CD4-positive, alpha-beta T cell (primary cell): ENCODE measurements around the gene ZNF365. TPM values are rescaled to one million over a fixed set of nuclear protein-coding genes. Genes with fewer than 3 reads are reported as not detected.

Experiments used
- ATAC-seq: fragments of 200-7000 bp; cut with Tn5 transposase; one replicate; pipeline ENCODE4 v1.10.0; 2022; ENCODE audit warnings: mild to moderate bottlenecking; ENCODE audit not compliant: poor library complexity
- CTCF ChIA-PET: fragments of 350-600 bp; sonication (Branson Sonifier 250); formaldehyde crosslinking; loops from one replicate; lab custom pipeline; 2021; ENCODE audit warnings: antibody characterized with exemption, inconsistent platforms; lab: Charles Lee
- POLR2A ChIA-PET: fragments of 350-600 bp; sonication (Branson Sonifier 250); formaldehyde crosslinking; loops from one replicate; lab custom pipeline; 2021; ENCODE audit warnings: antibody characterized with exemption, inconsistent platforms; lab: Charles Lee
- DNase-seq, 14 experiments: peaks; one replicate each; pipeline ENCODE4 v3.0.0-alpha.2; 2013 to 2020; ENCODE audit warnings: mixed read lengths in 2 of 14
- H3K27ac ChIP-seq, 2 donors: one replicate each; pipeline versions ENCODE4 v1.5.1 to v1.7.0; 2013; ENCODE audit warnings: low read length in 2 of 2, low read depth in 1 of 2, mild to moderate bottlenecking in 1 of 2
- H3K27me3 ChIP-seq, 2 experiments: 1 replicate in 1 of 2; 2 replicates in 1 of 2; pipeline versions ENCODE4 v1.6.1 to v1.7.0; 2013; ENCODE audit warnings: low read length in 2 of 2, control low read depth in 1 of 2, mild to moderate bottlenecking in 1 of 2, moderate library complexity in 1 of 2; ENCODE audit not compliant: insufficient read depth in 2 of 2, control insufficient read depth in 1 of 2
- H3K36me3 ChIP-seq: one replicate; pipeline ENCODE4 v1.6.1; 2013; ENCODE audit warnings: low read length, control low read depth; ENCODE audit not compliant: insufficient read depth
- H3K4me1 ChIP-seq: one replicate; pipeline ENCODE4 v1.6.1; 2013; ENCODE audit warnings: low read length, control low read depth; ENCODE audit not compliant: insufficient read depth
- H3K4me3 ChIP-seq: one replicate; pipeline ENCODE4 v1.5.1; 2013; ENCODE audit warnings: mild to moderate bottlenecking, low read length, moderate library complexity
- H3K9me3 ChIP-seq, 2 experiments: 1 replicate in 1 of 2; 2 replicates in 1 of 2; pipeline versions ENCODE4 v1.6.1 to v1.7.0; 2013; ENCODE audit warnings: low read length in 2 of 2, mild to moderate bottlenecking in 2 of 2, control low read depth in 1 of 2, moderate library complexity in 1 of 2; ENCODE audit not compliant: control insufficient read depth in 1 of 2, insufficient read depth in 1 of 2
- H3K27ac Mint-ChIP-seq: one replicate; pipeline ENCODE4 v1.8.0; 2020; ENCODE audit warnings: mixed read lengths
- H3K27me3 Mint-ChIP-seq: one replicate; pipeline ENCODE4 v1.8.0; 2021; ENCODE audit warnings: mixed read lengths
- H3K36me3 Mint-ChIP-seq: one replicate; pipeline ENCODE4 v1.8.0; 2021; ENCODE audit warnings: low read depth, mixed read lengths
- H3K4me1 Mint-ChIP-seq: one replicate; pipeline ENCODE4 v1.8.0; 2021; ENCODE audit warnings: low read depth, mixed read lengths
- H3K4me3 Mint-ChIP-seq: one replicate; pipeline ENCODE4 v1.8.0; 2020; ENCODE audit warnings: mild to moderate bottlenecking, mixed read lengths
- H3K9me3 Mint-ChIP-seq: one replicate; pipeline ENCODE4 v1.8.0; 2020; ENCODE audit warnings: mixed read lengths
- intact Hi-C, 2 experiments: fragments of 100-400 bp; cut with DNase I in 1 of 2; cut with micrococcal nuclease in 1 of 2; formaldehyde crosslinking; loops; one replicate each; pipeline versions ENCODE4 v1.15.1 to v1.9.0; 2023 to 2025; cut with DNase I, micrococcal nuclease
- total RNA-seq, 174 experiments: library from RNA in 2 of 174; stranded (reverse) in 2 of 174; gene quantifications; one replicate each; pipeline ENCODE4 v1.2.3 and lab custom pipeline; 2021 to 2026
- TF ChIP-seq, protein P1 (sequence below): fragments of 200-600 bp; IDR thresholded peaks from one replicate; pipeline ENCODE4 v1.8.0; 2022; ENCODE audit warnings: antibody characterized with exemption, mild to moderate bottlenecking

ZNF365 gene
- total RNA-seq, 2 experiments from 2014 or later, result 1.8 to 2.0 TPM

DNA sequence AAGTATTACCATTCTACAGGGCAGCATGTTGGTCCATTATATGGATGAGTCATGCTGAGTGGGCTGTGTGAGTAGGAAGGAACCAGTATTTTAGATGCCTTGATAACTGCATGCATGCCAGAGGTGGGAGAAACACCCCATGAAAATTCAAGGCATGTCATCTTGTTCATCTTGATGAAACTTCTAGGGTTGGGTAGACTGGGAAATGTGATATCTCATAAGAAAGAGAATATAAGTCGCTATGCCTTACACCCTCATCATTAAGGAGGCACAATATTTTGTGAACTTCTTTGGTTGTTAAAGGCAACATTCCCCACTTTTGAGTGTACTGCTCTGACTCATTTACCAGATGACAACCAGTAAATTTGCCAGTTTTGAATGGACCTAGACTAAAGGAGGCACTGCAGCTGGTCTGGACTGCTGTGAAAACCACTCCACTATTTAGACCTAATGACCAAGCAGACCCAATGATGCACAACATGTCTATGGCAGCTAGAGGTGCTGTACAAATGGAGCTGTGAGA lies 48.0 kb downstream of the ZNF365 start:
- TF ChIP-seq, protein P1, sequence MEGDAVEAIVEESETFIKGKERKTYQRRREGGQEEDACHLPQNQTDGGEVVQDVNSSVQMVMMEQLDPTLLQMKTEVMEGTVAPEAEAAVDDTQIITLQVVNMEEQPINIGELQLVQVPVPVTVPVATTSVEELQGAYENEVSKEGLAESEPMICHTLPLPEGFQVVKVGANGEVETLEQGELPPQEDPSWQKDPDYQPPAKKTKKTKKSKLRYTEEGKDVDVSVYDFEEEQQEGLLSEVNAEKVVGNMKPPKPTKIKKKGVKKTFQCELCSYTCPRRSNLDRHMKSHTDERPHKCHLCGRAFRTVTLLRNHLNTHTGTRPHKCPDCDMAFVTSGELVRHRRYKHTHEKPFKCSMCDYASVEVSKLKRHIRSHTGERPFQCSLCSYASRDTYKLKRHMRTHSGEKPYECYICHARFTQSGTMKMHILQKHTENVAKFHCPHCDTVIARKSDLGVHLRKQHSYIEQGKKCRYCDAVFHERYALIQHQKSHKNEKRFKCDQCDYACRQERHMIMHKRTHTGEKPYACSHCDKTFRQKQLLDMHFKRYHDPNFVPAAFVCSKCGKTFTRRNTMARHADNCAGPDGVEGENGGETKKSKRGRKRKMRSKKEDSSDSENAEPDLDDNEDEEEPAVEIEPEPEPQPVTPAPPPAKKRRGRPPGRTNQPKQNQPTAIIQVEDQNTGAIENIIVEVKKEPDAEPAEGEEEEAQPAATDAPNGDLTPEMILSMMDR, result no peak
- intact Hi-C loops, result no loop called here
- H3K27me3 Mint-ChIP-seq, result peaks cover 10% of the 10 kb centered on the region
- no peak overlapping the region for H3K4me3 ChIP-seq
- H3K9me3 ChIP-seq, result no peaks in the 10 kb centered on the region
- H3K4me1 ChIP-seq, result no peaks in the 10 kb centered on the region
- DNase-seq (no peak), ATAC-seq (no peak)
- H3K27me3 ChIP-seq, result no peaks in the 10 kb centered on the region
- no peak overlapping the region for H3K4me3 Mint-ChIP-seq
- POLR2A ChIA-PET, result interaction anchor here (1.0 kb wide), 1 partner anchor 22 kb away, joined by 3 read pairs; no protein-coding TSS in a partner anchor
- CTCF ChIA-PET, result interaction anchor here (0.7 kb wide), 1 partner anchor 215 kb away, joined by 3 read pairs; no protein-coding TSS in a partner anchor
- no peak overlapping the region for H3K27ac ChIP-seq
- no peaks in the 10 kb centered on the region for H3K4me1 Mint-ChIP-seq
- H3K36me3 ChIP-seq, result no peaks in the 10 kb centered on the region
- no peaks in the 10 kb centered on the region for H3K9me3 Mint-ChIP-seq
- no peak overlapping the region for H3K27ac Mint-ChIP-seq
- H3K36me3 Mint-ChIP-seq, result no peaks in the 10 kb centered on the region

DNA sequence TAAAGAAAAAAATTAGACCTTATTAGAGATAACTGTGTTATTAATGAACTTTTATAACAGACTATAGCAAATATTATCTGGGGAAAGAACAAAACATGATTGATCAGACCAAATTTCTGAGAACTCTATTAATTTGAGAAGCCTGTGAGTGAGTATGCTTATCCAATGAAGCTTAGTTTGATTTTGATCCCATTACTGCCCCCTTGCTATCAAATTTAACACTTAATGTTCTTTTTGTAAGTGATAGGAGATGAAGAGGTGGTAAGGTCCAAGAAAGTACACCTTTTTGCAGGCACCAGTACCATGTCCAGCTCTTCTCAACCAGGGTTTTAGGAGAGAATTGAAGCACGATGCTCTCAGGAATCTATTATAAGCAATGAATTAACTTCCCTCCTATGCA lies 49.9 kb downstream of the ZNF365 start:
- intact Hi-C loops, result no loop called here
- TF ChIP-seq, protein P1, result no peak
- DNase-seq (peak in 3 of 14 experiments; percentile 4 to 21 (median 10)), ATAC-seq (no peak)
- Histone ChIP-seq H3K27me3 (no peaks in the 10 kb centered on the region), H3K36me3 (no peaks in the 10 kb centered on the region), H3K4me1 (no peaks in the 10 kb centered on the region), H3K27ac (no peak overlapping the region), H3K4me3 (no peak overlapping the region), H3K9me3 (no peaks in the 10 kb centered on the region)
- Mint-ChIP-seq H3K4me3 (no peak overlapping the region), H3K4me1 (no peaks in the 10 kb centered on the region), H3K9me3 (no peaks in the 10 kb centered on the region), H3K27ac (no peak overlapping the region), H3K36me3 (no peaks in the 10 kb centered on the region), H3K27me3 (no peaks in the 10 kb centered on the region)
- CTCF ChIA-PET, result interaction anchor here (1.6 kb wide), 1 partner anchor 14 kb away, joined by 6 read pairs; no protein-coding TSS in a partner anchor
- POLR2A ChIA-PET, result no interaction called here

DNA sequence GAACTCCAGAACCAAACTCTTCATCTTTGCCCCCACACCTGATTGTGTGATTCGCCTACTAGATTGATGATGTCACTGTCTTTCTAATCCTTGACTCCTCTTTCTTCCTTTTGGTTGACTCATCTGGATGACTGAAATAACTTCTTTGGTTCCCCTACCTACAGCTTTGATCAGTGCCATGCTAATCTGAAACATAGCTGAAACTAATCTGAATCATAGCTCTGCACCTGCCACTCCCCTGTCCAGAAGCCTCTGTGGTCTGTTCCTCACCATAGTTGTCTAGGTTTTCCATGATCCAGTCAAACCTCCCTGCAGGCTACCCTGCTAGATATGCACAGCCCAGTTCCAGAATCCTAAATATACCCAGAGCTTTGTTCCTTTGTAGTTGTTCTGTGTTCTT lies 51.9 kb downstream of the ZNF365 start:
- intact Hi-C loops, result loop anchor here in 1 of 2 experiments (5.0 kb wide), 1 partner anchor 159 kb away; the partner anchor contains the start of gene RTKN2
- H3K36me3 Mint-ChIP-seq, result no peaks in the 10 kb centered on the region
- TF ChIP-seq, protein P1, result no peak
- no peaks in the 10 kb centered on the region for H3K27me3 Mint-ChIP-seq
- DNase-seq (no peak), ATAC-seq (no peak)
- Histone ChIP-seq H3K4me3 (no peak overlapping the region), H3K27me3 (no peaks in the 10 kb centered on the region), H3K36me3 (no peaks in the 10 kb centered on the region), H3K9me3 (no peaks in the 10 kb centered on the region), H3K4me1 (no peaks in the 10 kb centered on the region), H3K27ac (no peak overlapping the region)
- H3K4me1 Mint-ChIP-seq, result no peaks in the 10 kb centered on the region
- ChIA-PET POLR2A (no interaction called here), CTCF (no interaction called here)
- no peaks in the 10 kb centered on the region for H3K9me3 Mint-ChIP-seq
- H3K27ac Mint-ChIP-seq, result no peak overlapping the region
- H3K4me3 Mint-ChIP-seq, result no peak overlapping the region
